GM12878 (cell line): ENCODE measurements around the gene CHD5. TPM values are rescaled to one million over a fixed set of nuclear protein-coding genes. Genes with fewer than 3 reads are reported as not detected.

Source experiments
- ATAC-seq: fragments of 200-7000 bp; cut with Tn5 transposase; 3 replicates; pipeline ENCODE4 v1.9.1; 2020; ENCODE audit warnings: mild to moderate bottlenecking, moderate library complexity
- BruUV-seq: library from RNA; stranded (reverse); fragments of 400-500 nt; replicated peaks from 2 replicates; lab custom pipeline; 2021; lab: Mats Ljungman, UMichigan
- CTCF ChIA-PET: fragments of 300-600 bp; sonication (Branson Sonifier 250); formaldehyde crosslinking; extraction: SDS; loops from one replicate; lab custom pipeline; 2021; ENCODE audit warnings: inconsistent platforms; lab: Yijun Ruan, JAX
- POLR2A ChIA-PET: fragments of 350-600 bp; formaldehyde crosslinking; extraction: SDS; loops from one replicate; lab custom pipeline; 2021; ENCODE audit warnings: inconsistent platforms; lab: Charles Lee
- RAD21 ChIA-PET: fragments of 300-600 bp; sonication (Branson Sonifier 250); formaldehyde crosslinking; loops from one replicate; lab custom pipeline; 2023; ENCODE audit warnings: antibody characterized with exemption; ENCODE audit not compliant: unreplicated experiment; lab: Charles Lee
- SMC1A ChIA-PET: fragments of 300-600 bp; sonication (Branson Sonifier 250); formaldehyde crosslinking; loops from one replicate; lab custom pipeline; 2023; ENCODE audit not compliant: unreplicated experiment, uncharacterized antibody; lab: Charles Lee
- DNase-seq: peaks from one replicate; pipeline ENCODE4 v3.0.0-alpha.2; 2011; ENCODE audit warnings: low read depth, low spot score
- FAIRE-seq: peaks from 3 replicates; lab custom pipeline; 2011; peaks lifted over from hg19 to GRCh38; lab: Jason Lieb, UNC
- H2AFZ ChIP-seq: 2 replicates; pipeline ENCODE4 v1.6.0; 2011; ENCODE audit warnings: low read depth, low read length, control low read depth; ENCODE audit not compliant: control insufficient read depth
- H3K27ac ChIP-seq: 2 replicates; pipeline ENCODE4 v1.5.1; 2011; ENCODE audit warnings: control low read depth; ENCODE audit not compliant: control insufficient read depth, insufficient read depth
- H3K27me3 ChIP-seq, 2 experiments: replicated peaks in 1 of 2; 2 replicates each; pipeline versions ENCODE4 v1.6.0 to v1.6.1; 2011; ENCODE audit warnings: low read length in 1 of 2; ENCODE audit not compliant: control insufficient read depth in 2 of 2, insufficient read depth in 2 of 2
- H3K36me3 ChIP-seq, 2 experiments: 2 replicates each; pipeline ENCODE4 v1.5.1; 2011; ENCODE audit warnings: low read length in 1 of 2; ENCODE audit not compliant: control insufficient read depth in 2 of 2, insufficient read depth in 2 of 2
- H3K4me1 ChIP-seq: 2 replicates; pipeline ENCODE4 v1.6.1; 2011; ENCODE audit warnings: mild to moderate bottlenecking, low read length, moderate library complexity, mixed read lengths; ENCODE audit not compliant: control insufficient read depth, insufficient read depth
- H3K4me2 ChIP-seq: 2 replicates; pipeline ENCODE4 v1.6.0; 2011; ENCODE audit warnings: control low read depth; ENCODE audit not compliant: control insufficient read depth, insufficient read depth
- H3K4me3 ChIP-seq: fragments of 200-600 bp; sonication (generic); 2 replicates; pipeline ENCODE4 v1.5.1; 2016
- H3K79me2 ChIP-seq: 2 replicates; pipeline ENCODE4 v1.6.0; 2011; ENCODE audit warnings: low read length; ENCODE audit not compliant: control insufficient read depth, insufficient read depth
- H3K9ac ChIP-seq: 2 replicates; pipeline ENCODE4 v1.8.0; 2011; ENCODE audit warnings: low read length, control low read depth, mixed read lengths; ENCODE audit not compliant: control insufficient read depth, insufficient read depth
- H3K9me3 ChIP-seq: replicated peaks from 3 replicates; pipeline ENCODE4 v1.5.1; 2011; ENCODE audit warnings: mild to moderate bottlenecking, low read length; ENCODE audit not compliant: control insufficient read depth, insufficient read depth
- H4K20me1 ChIP-seq: 2 replicates; pipeline ENCODE4 v1.6.0; 2011; ENCODE audit not compliant: control insufficient read depth, insufficient read depth
- BCL3 ChIP-seq: IDR thresholded peaks from 2 replicates; pipeline ENCODE4 v1.6.1; 2011; ENCODE audit warnings: borderline replicate concordance, low read depth, mild to moderate bottlenecking, moderate library complexity, low read length; ENCODE audit not compliant: insufficient read depth, poor library complexity, severe bottlenecking
- BHLHE40 ChIP-seq, 2 experiments: fragments of 450-650 bp in 1 of 2; IDR thresholded peaks; 2 replicates each; pipeline ENCODE4 v1.6.1; 2011 to 2017; ENCODE audit warnings: low read depth in 2 of 2, borderline replicate concordance in 1 of 2, improper control_type of control experiment in 1 of 2, low read length in 1 of 2, mild to moderate bottlenecking in 1 of 2
- CREM ChIP-seq: IDR thresholded peaks from 2 replicates; pipeline ENCODE4 v1.6.1; 2014; ENCODE audit warnings: antibody characterized with exemption, low read depth
- ELK1 ChIP-seq: IDR thresholded peaks from 2 replicates; pipeline ENCODE4 v1.6.1; 2012; ENCODE audit warnings: low read depth, low read length, improper control_type of control experiment
- GABPA ChIP-seq: IDR thresholded peaks from 2 replicates; pipeline ENCODE4 v1.6.1; 2014; ENCODE audit warnings: antibody characterized with exemption, low read depth, mild to moderate bottlenecking, inconsistent platforms
- GATAD2B ChIP-seq: fragments of 450-650 bp; conservative IDR thresholded peaks from 2 replicates; pipeline ENCODE4 v1.6.1; 2017; ENCODE audit warnings: low read depth, mild to moderate bottlenecking, moderate library complexity
- IKZF2 ChIP-seq, 2 experiments: fragments of 450-650 bp; IDR thresholded peaks; 2 replicates each; pipeline ENCODE4 v1.6.1; 2017; ENCODE audit warnings: mild to moderate bottlenecking in 2 of 2, moderate library complexity in 2 of 2
- MLLT1 ChIP-seq: fragments of 450-650 bp; IDR thresholded peaks from 2 replicates; pipeline ENCODE4 v1.6.1; 2016; ENCODE audit warnings: mild to moderate bottlenecking
- MYC ChIP-seq: IDR thresholded peaks from 2 replicates; pipeline ENCODE4 v1.6.1; 2011; ENCODE audit warnings: mild to moderate bottlenecking, low read length, moderate library complexity, inconsistent platforms; ENCODE audit not compliant: insufficient read depth, insufficient replicate concordance, insufficient read length, severe bottlenecking
- POLR2A ChIP-seq: IDR thresholded peaks from 2 replicates; pipeline ENCODE4 v1.6.1; 2011; ENCODE audit warnings: low read depth, mild to moderate bottlenecking, low read length
- RELA ChIP-seq: fragments of 450-650 bp; IDR thresholded peaks from 2 replicates; pipeline ENCODE4 v1.8.0; 2014; ENCODE audit warnings: borderline replicate concordance; ENCODE audit not compliant: partially characterized antibody
- RELB ChIP-seq: fragments of 450-650 bp; IDR thresholded peaks from 2 replicates; pipeline ENCODE4 v1.6.1; 2017; ENCODE audit warnings: low read depth, mild to moderate bottlenecking, moderate library complexity
- RFX5 ChIP-seq: IDR thresholded peaks from 2 replicates; pipeline ENCODE4 v1.6.1; 2011; ENCODE audit warnings: low read depth, low read length, improper control_type of control experiment
- TCF7 ChIP-seq: IDR thresholded peaks from 2 replicates; pipeline ENCODE4 v1.6.1; 2014; ENCODE audit warnings: antibody characterized with exemption, borderline replicate concordance
- YY1 ChIP-seq: IDR thresholded peaks from 2 replicates; pipeline ENCODE4 v1.6.1; 2011; ENCODE audit warnings: low read depth, mild to moderate bottlenecking, low read length
- WGBS: methylation state at CpG from one replicate; pipeline ENCODE4 v1.1.6; 2016; ENCODE audit warnings: low lambda C conversion rate; ENCODE audit not compliant: insufficient replicate concordance, insufficient coverage; ENCODE audit errors: missing lambda C conversion rate; 5-methylcytosine and 5-hydroxymethylcytosine counted together
- in situ Hi-C: fragments of 300-500 bp; cut with MboI; formaldehyde crosslinking; loops from 9 replicates; pipeline ENCODE4 v1.14.3; 2018; ENCODE audit warnings: mixed read lengths
- intact Hi-C: fragments of 100-400 bp; cut with micrococcal nuclease; formaldehyde crosslinking; loops from one replicate; pipeline ENCODE4 v1.14.2; 2022; ENCODE audit not compliant: unreplicated experiment
- polyA plus RNA-seq, 11 experiments: library from polyadenylated mRNA; depleted of rRNA in 4 of 11; unstranded in 6 of 11; stranded (reverse) in 5 of 11; fragments of >200 nt; fragmentation: Nextera tagmentation in 4 of 11; fragmentation: Illumina TruSeq in 1 of 11; extraction: Ambion mirVana in 4 of 11; extraction: Trizol in 1 of 11; gene quantifications; 1 replicate in 1 of 11; 2 replicates in 10 of 11; pipeline versions ENCODE4 v1.2.1 to v1.2.3, GENCODE V29; 2011 to 2016; ENCODE audit warnings: inconsistent platforms in 2 of 11, missing spikeins in 2 of 11, low read depth in 1 of 11
- total RNA-seq, 4 experiments: library from RNA; depleted of rRNA in 3 of 4; stranded (reverse); fragments of >200 nt in 3 of 4; fragmentation: Illumina TruSeq in 1 of 4; extraction: Trizol in 1 of 4; gene quantifications; 2 replicates each; pipeline versions ENCODE4 v1.2.1 to v1.2.3, GENCODE V29; 2013 to 2021

CHD5 gene
- total and polyA plus RNA-seq, 10 of the 15 experiments (the other 5 are each of a cell fraction or from before 2014, with no cell fraction given): 0.03 to 0.49 (median 0.13) TPM; not detected in 3

GRCh38 chr1:6072774-6073479 is 107.2 kb downstream of the CHD5 start (continued):
- no peak for TF ChIP-seq MLLT1
- no peak for TF ChIP-seq YY1
- TF ChIP-seq BCL3: no peak
- no peak for TF ChIP-seq MYC
- TF ChIP-seq GATAD2B: no peak
- TF ChIP-seq RFX5: no peak
- no peak for TF ChIP-seq BHLHE40 (IDR thresholded peaks at IDR 0.05; ENCODE audit: borderline replicate concordance in 1 of 2, low read depth in 2 of 2, low read length in 1 of 2)
- no peak for TF ChIP-seq GABPA
- TF ChIP-seq, all 136 proteins: peak for 0

- Histone ChIP-seq H2AFZ (no peak overlapping the region), H4K20me1 (peaks cover 4% of the 10 kb centered on the region), H3K4me2 (no peak overlapping the region), H3K36me3 (peaks cover 7 to 11% of the 10 kb centered on the region in 2 experiments), H3K9ac (no peak overlapping the region), H3K27ac (no peak overlapping the region), H3K4me1 (no peaks in the 10 kb centered on the region), H3K4me3 (no peak overlapping the region), H3K27me3 (no peaks in the 10 kb centered on the region), H3K9me3 (no peaks in the 10 kb centered on the region), H3K79me2 (no peaks in the 10 kb centered on the region)
- ATAC-seq (no peak), DNase-seq (no peak), FAIRE-seq (no peak)
- in situ Hi-C loops: no loop called here
- intact Hi-C loops: no loop called here
- ChIA-PET CTCF (no interaction called here), POLR2A (no interaction called here), RAD21 (no interaction called here), SMC1A (no interaction called here)
- no TSS peak for BruUV-seq
- WGBS: 92% methylated on average over 13 of the region's 13 CpGs
- no peak for TF ChIP-seq RELA
- TF ChIP-seq TCF7: no peak
- TF ChIP-seq CREM: no peak
- no peak for TF ChIP-seq POLR2A
- TF ChIP-seq ELK1: no peak
- TF ChIP-seq IKZF2 (IDR thresholded peaks at IDR 0.05): no peak
- TF ChIP-seq RELB: no peak
These were observed 108.9 kb downstream of the CHD5 start for GRCh38 chr1:6071219-6071618.
